DMS 273 treated with DMSO at 0.1 percent for 48 hours (cell line): ENCODE results near the gene ACSL6.

Experiments
- DNase-seq: peaks from one replicate; lab custom pipeline; 2025; lab: John Stamatoyannopoulos, UW

ACSL6 gene

DNA sequence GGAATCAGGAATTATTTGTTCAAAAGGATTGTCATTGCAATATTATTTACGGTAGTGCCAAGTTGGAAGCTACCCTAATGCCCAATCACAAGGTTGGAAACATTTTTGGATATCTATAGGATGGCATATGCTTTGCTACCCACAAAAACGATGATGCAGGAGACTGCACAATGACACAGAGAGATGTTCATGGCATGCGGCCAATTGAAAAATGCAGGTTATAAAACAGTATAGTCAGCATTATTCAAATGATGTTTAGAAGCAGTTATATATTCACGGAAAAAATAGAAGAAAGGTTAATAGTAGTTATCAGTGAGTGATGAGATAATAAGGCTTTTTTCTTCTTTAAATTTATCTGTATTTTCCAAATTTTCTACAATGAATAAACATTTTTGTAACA lies 5.9 kb upstream of the ACSL6 start:
- DNase-seq, result no peak

DNA sequence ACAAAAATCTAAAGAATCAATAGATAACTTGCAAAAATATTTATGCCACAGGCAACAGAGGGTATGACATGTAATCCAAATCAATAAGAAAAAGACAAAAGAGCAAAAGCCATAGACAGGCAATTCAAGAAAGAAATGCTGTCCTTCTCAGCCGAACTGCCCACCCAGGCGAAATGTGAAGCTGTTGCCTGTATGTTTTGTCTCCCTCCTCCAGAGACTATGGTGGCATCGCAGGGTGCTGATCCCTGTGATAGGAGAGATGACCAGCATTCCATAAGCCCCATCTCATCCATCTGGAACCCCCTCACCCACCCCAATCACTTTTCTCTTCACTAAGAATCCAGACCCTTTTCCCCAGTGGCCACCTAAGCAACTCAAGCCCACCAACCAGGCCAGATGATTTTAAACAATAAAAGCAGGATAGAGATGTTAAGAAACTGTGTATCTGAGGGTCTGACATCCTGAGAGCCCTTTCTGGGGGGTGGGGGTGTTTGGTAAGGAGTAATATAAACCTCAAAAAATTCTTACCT lies 5.3 kb upstream of the ACSL6 start:
- no peak for DNase-seq

DNA sequence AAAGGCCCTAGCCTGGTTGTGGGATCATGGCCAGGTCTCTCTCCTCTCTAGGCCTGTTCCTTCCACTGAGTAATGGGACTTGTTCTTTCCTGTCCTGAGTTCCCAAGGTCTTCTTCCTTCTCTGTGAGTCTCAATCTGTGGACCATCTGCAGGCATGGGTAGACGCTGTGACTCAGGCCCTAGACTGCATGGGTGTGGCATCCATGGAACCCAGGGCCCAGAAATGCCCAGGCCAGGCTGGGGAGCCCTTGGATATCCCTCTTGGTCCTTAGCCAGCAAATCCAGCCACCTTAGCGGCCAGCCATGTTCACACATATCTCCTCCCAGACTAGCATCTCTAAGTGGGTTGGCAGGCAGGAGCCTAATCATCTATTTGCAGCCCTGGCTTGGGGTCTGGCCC lies 2.3 kb upstream of the ACSL6 start:
- DNase-seq, result no peak

DNA sequence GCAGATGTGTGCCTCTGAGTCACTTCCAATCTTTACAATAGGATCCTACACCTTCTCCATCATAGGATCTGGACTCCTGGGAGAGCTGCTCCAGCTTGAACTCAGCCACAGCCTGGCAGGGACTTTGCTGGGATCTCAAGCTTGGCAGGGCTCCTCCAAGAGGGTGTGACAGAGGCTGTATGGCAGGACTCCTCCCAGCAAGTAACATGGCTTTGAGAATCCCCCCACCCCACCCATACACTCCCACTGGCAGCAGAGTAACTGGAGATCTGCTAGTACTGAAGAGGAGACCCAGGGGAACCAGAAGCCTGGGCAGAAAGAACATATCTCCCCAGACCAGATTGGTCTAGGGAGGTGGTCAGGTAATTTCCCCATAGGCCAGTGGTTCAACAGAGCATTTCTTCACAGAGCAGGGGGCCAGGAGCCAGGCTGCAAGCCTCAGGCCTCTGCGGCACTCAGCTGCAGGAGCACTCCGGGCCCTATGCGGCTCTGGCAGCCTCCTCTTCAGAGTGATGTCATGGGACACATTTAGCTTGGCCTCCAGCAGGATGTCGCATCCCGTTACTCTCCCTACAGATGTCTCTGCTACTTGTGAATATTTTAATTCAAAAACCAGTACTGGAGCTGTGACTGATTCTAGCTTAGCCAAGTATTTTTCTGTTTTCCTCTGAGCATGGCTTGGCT lies 1.7 kb upstream of the ACSL6 start:
- no peak for DNase-seq

GRCh38 chr5:132012371-132013005 lies 1.0 kb upstream of the ACSL6 start:
- no peak for DNase-seq

- no peak for DNase-seq
These were observed 353 bp downstream of the ACSL6 start for GRCh38 chr5:132010989-132011621.

- no peak for DNase-seq
These were observed 841 bp downstream of the ACSL6 start for GRCh38 chr5:132010645-132010988.

DNA sequence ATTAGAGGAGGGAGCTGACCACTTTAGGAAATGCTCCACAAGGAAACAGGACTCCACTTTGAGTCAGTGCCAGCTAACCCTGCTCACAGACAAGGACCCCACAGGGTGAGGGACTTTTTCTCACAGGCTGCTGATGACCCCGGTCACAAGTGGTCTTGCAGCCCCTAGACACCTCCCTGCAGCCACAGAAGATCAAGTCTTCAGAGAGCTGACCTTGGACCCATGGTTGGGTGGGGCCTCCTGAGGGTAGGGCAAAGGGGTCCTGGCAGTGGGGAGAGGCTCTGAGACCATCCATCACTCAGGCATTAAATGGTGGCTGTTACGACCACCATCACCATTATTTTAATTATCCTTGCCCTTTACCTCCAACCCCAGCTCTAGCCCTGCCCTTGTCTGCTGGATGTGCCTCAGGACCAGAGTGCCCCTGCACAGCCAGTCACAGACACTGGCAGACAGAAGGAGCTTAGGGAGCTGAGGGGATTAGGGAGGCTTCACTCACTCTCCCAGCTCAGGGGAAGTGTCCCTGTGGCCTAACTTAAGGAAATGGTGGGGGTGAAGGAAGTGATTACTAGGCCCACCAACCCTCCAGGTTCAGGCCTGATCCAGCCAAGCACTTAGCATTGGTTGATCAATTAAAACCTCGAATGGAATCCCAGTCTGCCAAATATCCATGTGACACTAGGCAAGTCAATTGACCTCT lies 1.6 kb downstream of the ACSL6 start:
- no peak for DNase-seq

DNA sequence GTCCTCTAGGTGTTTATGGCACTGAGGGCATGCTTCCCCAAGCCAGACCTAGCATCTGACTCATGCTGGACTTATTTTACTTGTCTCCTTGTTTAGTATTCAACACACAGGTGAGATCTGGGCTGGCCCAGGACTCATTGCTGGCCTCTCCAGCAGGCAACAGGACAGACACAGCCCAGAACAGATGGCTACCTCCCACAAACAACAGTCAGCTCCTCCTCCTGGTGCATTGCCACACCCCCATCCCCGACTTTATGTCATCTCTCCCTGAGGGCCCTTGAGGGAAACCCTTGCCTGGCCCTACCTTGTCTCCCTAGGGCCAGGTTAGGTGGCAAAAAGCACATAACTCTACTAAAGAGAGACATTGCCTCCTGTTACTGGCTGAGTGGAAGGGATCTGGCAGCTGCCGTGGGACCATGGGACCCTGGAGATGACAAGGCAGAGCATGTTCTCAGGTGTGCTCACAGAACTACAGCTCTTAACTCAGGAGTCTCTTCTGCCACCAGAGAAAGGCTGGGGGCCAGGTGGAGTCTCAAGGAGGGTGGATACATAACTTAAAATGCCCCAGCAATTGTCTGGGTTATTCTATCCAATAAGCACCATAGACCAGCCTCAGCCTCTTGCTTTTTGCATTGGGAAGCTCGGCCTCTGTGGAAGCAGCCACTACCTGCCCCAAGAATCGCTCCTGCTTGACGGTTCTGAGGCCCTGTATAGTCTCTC lies 2.3 kb downstream of the ACSL6 start:
- DNase-seq, result peak; percentile 24

- no peak for DNase-seq
These were observed 3.3 kb downstream of the ACSL6 start for GRCh38 chr5:132008163-132008473.

DNA sequence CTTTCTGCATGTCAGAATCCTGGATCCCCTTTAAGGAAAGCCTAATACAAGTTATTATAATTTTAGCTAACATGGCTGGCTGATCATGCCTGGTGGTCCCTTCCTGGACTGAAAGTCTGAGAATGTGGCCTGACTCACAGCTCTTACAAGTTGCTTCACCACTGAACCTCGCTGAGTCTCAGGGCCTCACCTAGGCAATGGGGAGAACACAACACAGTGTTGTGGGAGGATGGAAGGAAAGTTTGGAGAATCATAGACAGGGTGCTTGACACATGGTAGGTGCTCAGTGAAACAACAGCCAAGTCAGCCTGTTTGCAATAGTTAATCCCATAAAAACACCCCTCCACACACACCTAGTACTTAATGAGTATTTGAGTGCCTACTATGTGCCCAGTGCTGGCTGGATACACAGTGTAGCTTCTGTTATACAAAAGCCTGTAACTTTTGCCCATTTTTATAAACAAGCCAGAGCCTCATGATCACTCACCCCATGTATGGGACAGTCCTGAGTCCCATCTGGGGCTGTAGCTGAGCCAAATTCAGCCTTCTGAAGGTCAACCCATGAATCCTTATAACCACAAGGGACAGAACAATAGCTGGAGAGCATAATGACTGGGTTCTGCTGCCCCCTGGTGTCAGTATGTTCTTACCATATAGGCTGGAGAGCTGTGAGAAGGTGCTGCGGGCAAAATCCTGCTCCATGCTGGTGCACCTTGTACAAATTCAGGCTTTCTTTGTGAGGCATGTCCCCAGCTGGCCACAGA lies 3.9 kb downstream of the ACSL6 start:
- DNase-seq, result peak; percentile 53

DNA sequence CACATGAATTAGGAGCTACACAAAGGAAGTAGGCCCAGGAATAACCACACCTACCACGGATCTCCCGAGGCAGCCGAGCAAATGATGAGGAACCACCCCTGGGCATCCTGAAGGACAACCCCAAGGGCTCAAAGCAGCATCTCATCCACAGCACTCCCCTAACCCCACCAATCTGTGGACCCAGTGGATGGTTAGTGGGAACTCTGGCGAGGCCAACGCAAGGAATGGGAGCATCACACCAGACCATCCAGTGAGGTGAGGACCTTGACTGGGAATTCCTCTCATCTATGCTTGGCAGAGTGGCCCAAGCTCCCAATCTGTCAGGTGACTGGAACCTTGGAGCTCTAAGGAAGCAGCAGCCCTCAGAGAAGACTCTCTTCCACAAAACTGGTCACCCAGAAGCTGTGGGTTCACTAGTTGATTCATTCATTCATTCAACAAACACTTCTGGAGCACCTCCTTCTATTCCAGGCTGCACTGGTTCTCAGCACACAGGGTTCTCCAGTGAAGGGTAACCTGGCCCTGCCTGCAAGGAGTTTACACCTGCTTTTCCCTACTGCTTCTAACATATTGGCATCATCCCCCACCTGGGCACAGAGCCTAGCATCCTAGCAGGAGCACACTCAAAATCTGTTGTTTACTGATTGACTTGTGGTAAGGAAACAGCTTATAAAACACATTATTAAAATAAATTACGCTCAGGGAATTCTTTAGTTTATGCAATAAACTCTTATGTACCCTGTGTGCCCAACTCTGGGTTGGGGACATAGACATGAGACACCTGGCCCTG lies 4.9 kb downstream of the ACSL6 start:
- DNase-seq, result no peak

GRCh38 chr5:132005591-132005990 lies 5.9 kb downstream of the ACSL6 start:
- no peak for DNase-seq

- DNase-seq, result no peak
These were observed 7.5 kb downstream of the ACSL6 start for GRCh38 chr5:132003982-132004381.

DNA sequence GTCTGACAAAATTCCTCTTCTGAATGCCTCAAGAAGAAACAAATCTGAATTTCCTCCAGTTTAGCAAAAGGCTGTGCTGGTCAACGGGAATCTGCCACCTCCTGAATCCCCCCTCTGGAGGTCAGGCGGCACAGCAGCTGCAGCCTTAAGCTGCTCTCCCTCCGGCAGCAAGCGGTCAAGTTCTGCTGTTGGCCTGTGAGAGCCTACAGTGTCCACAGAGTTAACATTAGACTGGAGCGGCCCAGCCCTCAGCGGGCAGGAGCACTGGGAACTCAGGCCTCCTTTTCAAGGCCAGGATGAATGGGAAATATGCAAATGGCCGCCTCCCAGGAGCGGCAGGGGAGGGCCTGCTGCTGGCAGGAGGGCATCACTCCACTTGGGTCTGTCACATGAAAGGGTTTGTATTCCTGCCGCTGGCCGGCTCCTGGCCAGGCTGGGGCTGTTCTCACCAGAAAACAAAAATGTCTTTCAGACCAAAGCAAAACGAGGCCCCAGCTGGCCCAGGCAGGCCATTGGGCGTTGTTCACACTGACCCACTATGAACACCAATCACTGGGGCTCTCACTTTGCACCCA lies 8.2 kb downstream of the ACSL6 start:
- no peak for DNase-seq

GRCh38 chr5:132002757-132003156 lies 8.7 kb downstream of the ACSL6 start:
- no peak for DNase-seq

GRCh38 chr5:132001647-132002561 lies 9.6 kb downstream of the ACSL6 start:
- DNase-seq, result no peak

- no peak for DNase-seq
These were observed 10.6 kb downstream of the ACSL6 start for GRCh38 chr5:132000677-132001453.

DNA sequence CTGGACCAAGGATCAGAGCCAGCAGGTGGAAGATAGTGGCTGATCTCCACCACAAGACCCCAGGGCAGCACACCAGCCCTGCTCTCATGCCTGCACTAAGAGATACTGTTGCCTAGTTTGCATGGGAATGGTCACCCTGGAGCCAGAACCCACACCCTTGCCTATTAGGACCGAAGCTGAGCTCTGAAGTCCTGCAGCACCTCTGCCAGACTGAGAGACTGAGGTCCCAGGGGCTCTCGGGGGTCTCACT lies 11.3 kb downstream of the ACSL6 start:
- DNase-seq, result no peak
